Upper lobe of right lung (tissue), 1 donor: ENCODE measurements around the gene CD40. TPM values are rescaled to one million over a fixed set of nuclear protein-coding genes. Genes with fewer than 3 reads are reported as not detected.

Experiments
- ATAC-seq: fragments of 200-7000 bp; cut with Tn5 transposase; one replicate; pipeline ENCODE4 v1.9.1; 2020; ENCODE audit warnings: mild to moderate bottlenecking, moderate library complexity
- DNase-seq: peaks from one replicate; pipeline ENCODE4 v3.0.0-alpha.2; 2020
- H3K27ac ChIP-seq: fragments of 200-600 bp; one replicate; pipeline ENCODE4 v1.8.0; 2022
- H3K27me3 ChIP-seq: fragments of 200-600 bp; one replicate; pipeline ENCODE4 v1.8.0; 2022; ENCODE audit warnings: mild to moderate bottlenecking
- H3K36me3 ChIP-seq: fragments of 200-600 bp; one replicate; pipeline ENCODE4 v1.8.0; 2022
- H3K4me1 ChIP-seq: fragments of 200-600 bp; one replicate; pipeline ENCODE4 v1.8.0; 2022
- H3K4me3 ChIP-seq: fragments of 200-600 bp; one replicate; pipeline ENCODE4 v1.8.0; 2022; ENCODE audit warnings: mild to moderate bottlenecking
- H3K9me3 ChIP-seq: fragments of 200-600 bp; one replicate; pipeline ENCODE4 v1.8.0; 2022
- CTCF ChIP-seq: fragments of 200-600 bp; IDR thresholded peaks from one replicate; pipeline ENCODE4 v1.8.0; 2022; ENCODE audit warnings: antibody characterized with exemption
- intact Hi-C: fragments of 100-400 bp; cut with DNase I; formaldehyde crosslinking; loops from one replicate; pipeline ENCODE4 v1.11.0; 2022
- total RNA-seq: library from RNA; stranded (reverse); fragmentation: NEBNext Ultra II Directional; extraction: Animal tissue kit (Norgen Biotek cat#: 25700); gene quantifications from one replicate; pipeline ENCODE4 v1.2.1, GENCODE V29; 2021
- donor health status: DM: no; HTN: yes; CAD: no; lungs with severe emphysema.

CD40 gene
- total RNA-seq, 1 donor from 2014 or later: 36.8 TPM

GRCh38 chr20:46132705-46133120 is 14.6 kb downstream of the CD40 start:
- H3K27ac ChIP-seq: no peak overlapping the region
- intact Hi-C loops: no loop called here
- TF ChIP-seq CTCF: peak; percentile 81
- no peak overlapping the region for H3K4me3 ChIP-seq
- H3K27me3 ChIP-seq: peaks cover 37% of the 10 kb centered on the region
- no peaks in the 10 kb centered on the region for H3K9me3 ChIP-seq
- H3K36me3 ChIP-seq: no peaks in the 10 kb centered on the region
- DNase-seq (peak; percentile 82), ATAC-seq (peak; percentile 88)
- peaks cover 4% of the 10 kb centered on the region for H3K4me1 ChIP-seq

- Histone ChIP-seq H3K9me3 (no peaks in the 10 kb centered on the region), H3K27me3 (peaks cover 51% of the 10 kb centered on the region), H3K4me3 (no peak overlapping the region), H3K27ac (no peak overlapping the region), H3K36me3 (no peaks in the 10 kb centered on the region), H3K4me1 (peaks cover 4% of the 10 kb centered on the region)
- DNase-seq (no peak), ATAC-seq (no peak)
- no peak for TF ChIP-seq CTCF
- intact Hi-C loops: no loop called here
These were observed 16.0 kb downstream of the CD40 start for GRCh38 chr20:46133886-46134654.

- peaks cover 57% of the 10 kb centered on the region for H3K27me3 ChIP-seq
- ATAC-seq (no peak), DNase-seq (no peak)
- intact Hi-C loops: no loop called here
- H3K4me3 ChIP-seq: no peak overlapping the region
- no peaks in the 10 kb centered on the region for H3K9me3 ChIP-seq
- H3K36me3 ChIP-seq: no peaks in the 10 kb centered on the region
- H3K27ac ChIP-seq: no peak overlapping the region
- H3K4me1 ChIP-seq: peaks cover 4% of the 10 kb centered on the region
- no peak for TF ChIP-seq CTCF
These were observed 16.6 kb downstream of the CD40 start for GRCh38 chr20:46134716-46135115.

GRCh38 chr20:46135856-46136633 is 17.9 kb downstream of the CD40 start:
- Histone ChIP-seq H3K27me3 (peaks cover 70% of the 10 kb centered on the region), H3K36me3 (no peaks in the 10 kb centered on the region), H3K4me1 (peaks cover 4% of the 10 kb centered on the region), H3K9me3 (no peaks in the 10 kb centered on the region), H3K27ac (no peak overlapping the region), H3K4me3 (no peak overlapping the region)
- no peak for DNase-seq
- no peak for TF ChIP-seq CTCF
- intact Hi-C loops: no loop called here
- no peak for ATAC-seq

GRCh38 chr20:46137816-46138215 is 19.7 kb downstream of the CD40 start:
- Histone ChIP-seq H3K9me3 (no peaks in the 10 kb centered on the region), H3K4me1 (peaks cover under 1% of the 10 kb centered on the region), H3K27me3 (peaks cover 76% of the 10 kb centered on the region), H3K27ac (no peak overlapping the region), H3K36me3 (no peaks in the 10 kb centered on the region), H3K4me3 (no peak overlapping the region)
- intact Hi-C loops: no loop called here
- no peak for TF ChIP-seq CTCF
- DNase-seq (no peak), ATAC-seq (no peak)
